ENCODE data around the gene TRIM29.

DNA sequence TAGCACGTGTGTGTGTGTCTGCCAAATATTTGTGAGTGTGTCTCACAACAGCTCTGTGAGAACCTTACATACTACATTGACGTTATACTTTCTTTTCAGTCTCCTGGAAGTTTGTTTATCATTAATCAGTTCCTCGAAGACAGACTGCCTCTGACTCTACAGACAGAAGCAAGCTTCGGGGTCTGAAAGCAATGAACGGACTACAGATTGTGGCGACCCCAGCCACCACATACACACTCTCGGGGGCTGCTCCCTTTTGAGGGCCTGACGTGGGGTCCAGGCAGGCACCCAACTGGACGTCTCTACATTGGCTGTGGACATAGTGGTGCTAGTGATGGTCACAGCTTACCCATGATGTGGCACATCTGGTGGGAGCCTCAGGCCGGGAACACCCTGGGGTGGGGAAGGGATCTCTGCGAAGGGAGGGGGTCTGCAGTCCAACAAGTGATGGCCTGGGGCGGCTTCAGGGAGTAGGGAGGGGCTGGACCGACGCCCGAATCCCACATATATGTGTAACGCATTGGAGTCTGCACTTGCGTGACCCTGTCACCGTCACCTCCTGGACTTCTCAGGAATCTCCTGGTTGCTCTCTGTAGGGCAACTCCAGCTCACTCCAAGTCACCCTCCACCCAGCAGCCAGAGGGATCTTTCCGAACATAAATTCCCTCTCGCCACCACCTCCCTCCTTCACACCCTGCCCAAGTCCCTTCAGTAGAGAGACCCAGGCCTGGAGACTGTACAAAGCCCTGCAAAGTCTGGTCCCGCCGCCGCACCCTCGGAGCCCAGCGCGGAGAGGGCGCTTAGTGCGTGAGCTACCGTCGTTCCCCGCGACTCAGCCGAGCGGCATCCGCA, 30.4 kb upstream of the TRIM29 start:
- TF ChIP-seq, protein P1, sequence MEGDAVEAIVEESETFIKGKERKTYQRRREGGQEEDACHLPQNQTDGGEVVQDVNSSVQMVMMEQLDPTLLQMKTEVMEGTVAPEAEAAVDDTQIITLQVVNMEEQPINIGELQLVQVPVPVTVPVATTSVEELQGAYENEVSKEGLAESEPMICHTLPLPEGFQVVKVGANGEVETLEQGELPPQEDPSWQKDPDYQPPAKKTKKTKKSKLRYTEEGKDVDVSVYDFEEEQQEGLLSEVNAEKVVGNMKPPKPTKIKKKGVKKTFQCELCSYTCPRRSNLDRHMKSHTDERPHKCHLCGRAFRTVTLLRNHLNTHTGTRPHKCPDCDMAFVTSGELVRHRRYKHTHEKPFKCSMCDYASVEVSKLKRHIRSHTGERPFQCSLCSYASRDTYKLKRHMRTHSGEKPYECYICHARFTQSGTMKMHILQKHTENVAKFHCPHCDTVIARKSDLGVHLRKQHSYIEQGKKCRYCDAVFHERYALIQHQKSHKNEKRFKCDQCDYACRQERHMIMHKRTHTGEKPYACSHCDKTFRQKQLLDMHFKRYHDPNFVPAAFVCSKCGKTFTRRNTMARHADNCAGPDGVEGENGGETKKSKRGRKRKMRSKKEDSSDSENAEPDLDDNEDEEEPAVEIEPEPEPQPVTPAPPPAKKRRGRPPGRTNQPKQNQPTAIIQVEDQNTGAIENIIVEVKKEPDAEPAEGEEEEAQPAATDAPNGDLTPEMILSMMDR (conservative IDR thresholded peaks at IDR 0.05; ENCODE audit: low read depth in 2 of 2) = no peak
- TF ChIP-seq POLR2AphosphoS5 (IDR thresholded peaks at IDR 0.05; ENCODE audit: low read depth) (no peak), EZH2 (IDR thresholded peaks at IDR 0.05; ENCODE audit: low read depth, unreplicated experiment) (peak; percentile 53), CREB1 (CRISPR knock-in tag; IDR thresholded peaks at IDR 0.05; ENCODE audit: low read depth) (no peak), STAT1 (IDR thresholded peaks at IDR 0.05; ENCODE audit: unreplicated experiment) (no peak), EZH2phosphoT487 (IDR thresholded peaks at IDR 0.05; ENCODE audit: unreplicated experiment) (no peak), JUNB (IDR thresholded peaks at IDR 0.05; ENCODE audit: unreplicated experiment) (no peak), ZNF114 (CRISPR knock-in tag; IDR thresholded peaks at IDR 0.05) (no peak), ZNF331 (CRISPR knock-in tag; IDR thresholded peaks at IDR 0.05; ENCODE audit: low read depth) (no peak)
- TF ChIP-seq, protein P2, sequence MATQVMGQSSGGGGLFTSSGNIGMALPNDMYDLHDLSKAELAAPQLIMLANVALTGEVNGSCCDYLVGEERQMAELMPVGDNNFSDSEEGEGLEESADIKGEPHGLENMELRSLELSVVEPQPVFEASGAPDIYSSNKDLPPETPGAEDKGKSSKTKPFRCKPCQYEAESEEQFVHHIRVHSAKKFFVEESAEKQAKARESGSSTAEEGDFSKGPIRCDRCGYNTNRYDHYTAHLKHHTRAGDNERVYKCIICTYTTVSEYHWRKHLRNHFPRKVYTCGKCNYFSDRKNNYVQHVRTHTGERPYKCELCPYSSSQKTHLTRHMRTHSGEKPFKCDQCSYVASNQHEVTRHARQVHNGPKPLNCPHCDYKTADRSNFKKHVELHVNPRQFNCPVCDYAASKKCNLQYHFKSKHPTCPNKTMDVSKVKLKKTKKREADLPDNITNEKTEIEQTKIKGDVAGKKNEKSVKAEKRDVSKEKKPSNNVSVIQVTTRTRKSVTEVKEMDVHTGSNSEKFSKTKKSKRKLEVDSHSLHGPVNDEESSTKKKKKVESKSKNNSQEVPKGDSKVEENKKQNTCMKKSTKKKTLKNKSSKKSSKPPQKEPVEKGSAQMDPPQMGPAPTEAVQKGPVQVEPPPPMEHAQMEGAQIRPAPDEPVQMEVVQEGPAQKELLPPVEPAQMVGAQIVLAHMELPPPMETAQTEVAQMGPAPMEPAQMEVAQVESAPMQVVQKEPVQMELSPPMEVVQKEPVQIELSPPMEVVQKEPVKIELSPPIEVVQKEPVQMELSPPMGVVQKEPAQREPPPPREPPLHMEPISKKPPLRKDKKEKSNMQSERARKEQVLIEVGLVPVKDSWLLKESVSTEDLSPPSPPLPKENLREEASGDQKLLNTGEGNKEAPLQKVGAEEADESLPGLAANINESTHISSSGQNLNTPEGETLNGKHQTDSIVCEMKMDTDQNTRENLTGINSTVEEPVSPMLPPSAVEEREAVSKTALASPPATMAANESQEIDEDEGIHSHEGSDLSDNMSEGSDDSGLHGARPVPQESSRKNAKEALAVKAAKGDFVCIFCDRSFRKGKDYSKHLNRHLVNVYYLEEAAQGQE (IDR thresholded peaks at IDR 0.05; ENCODE audit: unreplicated experiment) = no peak
